AML-193 (cell line): ENCODE results near the gene NEIL1.
"Not testable (repeated sequence)": the region's sequence is repeated elsewhere in the genome, so short reads cannot be mapped to it uniquely, and the experiment has no call there.

Experiments used
- DNase-seq, 2 experiments: peaks; one replicate each; lab custom pipeline; 2025; lab: John Stamatoyannopoulos, UW

The NEIL1 gene

DNA sequence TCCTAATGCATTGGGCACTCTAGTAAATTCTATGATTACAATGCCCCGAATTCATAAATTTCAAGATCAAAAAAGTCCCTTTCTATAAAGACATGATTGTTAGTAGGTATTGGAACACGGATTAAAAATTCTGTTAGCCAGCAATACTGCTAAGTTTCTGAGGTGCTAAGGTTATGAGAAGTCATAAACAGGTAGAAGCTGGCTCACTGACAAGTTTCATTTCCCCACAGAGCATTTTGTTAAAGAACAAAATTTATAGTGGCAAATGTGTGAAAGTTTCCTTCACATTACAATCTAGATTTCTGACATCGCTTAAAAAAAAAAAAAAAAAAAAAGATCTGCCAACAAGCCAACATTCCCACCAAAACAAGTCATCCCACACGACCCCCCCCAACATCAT lies 33.9 kb downstream of the NEIL1 start:
- DNase-seq = no peak

DNA sequence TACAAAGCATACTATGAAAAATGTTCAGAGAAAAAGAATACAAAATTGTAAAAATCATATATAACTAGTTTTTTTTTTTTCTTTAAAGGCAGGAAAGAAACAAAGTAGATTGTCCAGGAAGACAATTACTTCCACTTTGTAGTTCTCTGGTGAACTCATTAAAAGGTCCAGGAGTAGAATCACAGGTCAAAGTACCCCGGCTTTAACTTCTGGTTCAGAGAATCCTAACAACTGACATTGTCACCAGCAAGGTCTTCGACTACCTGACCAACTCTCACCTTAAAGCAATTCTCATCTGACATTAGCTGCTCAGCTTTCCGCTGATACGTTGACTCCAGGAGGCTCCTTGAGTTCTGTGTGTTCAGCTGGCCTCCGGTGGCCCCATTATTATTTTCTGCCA lies 37.1 kb downstream of the NEIL1 start:
- DNase-seq = not testable (repeated sequence)

DNA sequence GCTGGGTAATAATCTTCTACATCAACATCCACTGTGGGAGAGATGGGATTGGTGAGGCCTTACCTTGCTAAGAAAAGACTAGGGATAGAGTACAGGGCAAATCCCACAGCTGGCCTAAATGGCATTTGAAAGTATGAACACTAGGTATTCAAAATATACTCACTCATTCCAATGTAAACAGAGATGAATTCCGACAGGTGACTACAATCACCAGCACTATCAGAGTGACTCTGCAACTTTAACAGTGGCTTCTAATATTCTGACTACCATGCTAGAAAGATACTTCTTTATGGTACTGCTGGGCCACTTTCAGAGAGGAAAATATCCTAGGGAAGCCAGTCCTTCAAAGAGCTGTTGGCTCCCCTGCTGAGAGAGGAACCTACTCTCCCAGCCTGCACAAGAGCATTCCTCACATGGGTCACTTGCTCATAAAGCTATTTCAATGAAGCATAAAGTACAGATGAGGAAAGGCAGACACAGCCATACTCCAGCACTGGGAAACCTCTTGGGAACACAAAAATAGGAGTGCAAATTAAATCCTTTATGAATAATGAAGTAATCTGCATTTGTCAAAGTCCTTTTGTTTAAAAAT lies 43.0 kb downstream of the NEIL1 start:
- no peak for DNase-seq

DNA sequence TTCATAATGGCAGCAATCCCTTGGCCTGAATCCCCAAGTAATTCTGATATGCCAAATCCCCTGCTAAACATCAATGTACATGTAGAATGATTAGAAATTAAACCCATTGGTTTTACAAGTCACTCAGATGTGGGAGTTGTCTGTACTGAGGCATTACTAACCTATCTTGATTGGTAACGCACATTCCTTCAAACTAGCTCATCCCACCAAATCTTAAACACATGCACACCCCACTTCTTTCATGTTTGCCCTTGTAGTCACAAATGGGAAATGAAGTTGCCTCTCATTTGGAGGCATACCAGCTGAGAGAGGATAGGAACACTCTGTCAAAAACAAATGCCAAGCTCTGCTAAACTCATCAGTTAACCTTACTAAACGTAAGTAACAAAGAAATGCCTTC lies 50.7 kb downstream of the NEIL1 start:
- DNase-seq = no peak

DNA sequence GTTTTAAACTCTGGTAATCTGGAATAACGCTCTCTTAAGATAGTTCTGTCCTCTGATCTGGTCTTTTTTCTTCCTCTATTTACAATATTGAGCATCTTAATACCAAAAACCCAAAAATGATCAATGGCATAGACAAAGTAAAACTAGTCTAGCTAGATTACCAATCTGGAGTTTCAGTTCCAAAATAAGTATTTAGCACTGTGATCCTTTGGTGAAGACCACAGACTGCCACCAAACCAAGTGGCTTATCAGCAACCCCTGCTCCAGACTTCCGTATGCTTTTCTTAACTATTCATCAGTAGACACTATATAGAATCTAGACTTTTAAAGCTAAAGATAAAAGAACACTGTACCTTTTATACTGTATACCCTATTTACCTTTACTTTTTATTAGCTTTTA lies 57.1 kb downstream of the NEIL1 start:
- no peak for DNase-seq
